Spleen (tissue), 11 donors: ENCODE results near the gene FGR. TPM values are rescaled to one million over a fixed set of nuclear protein-coding genes. Genes with fewer than 3 reads are reported as not detected.

Source experiments
- DNase-seq: peaks from one replicate; pipeline ENCODE4 v3.0.0-alpha.2; 2020
- H3K27ac ChIP-seq, 8 donors: fragments of 200-600 bp; sonication (generic) in 7 of 8; 1 replicate in 4 of 8; 2 replicates in 4 of 8; pipeline versions ENCODE4 v1.5.0 to v1.8.0; 2016 to 2021; ENCODE audit warnings: inconsistent platforms in 4 of 8, mild to moderate bottlenecking in 4 of 8, moderate library complexity in 1 of 8
- H3K27me3 ChIP-seq, 7 donors: fragments of 200-600 bp; sonication (generic) in 6 of 7; replicated peaks in 1 of 7; 1 replicate in 4 of 7; 2 replicates in 3 of 7; pipeline versions ENCODE4 v1.5.0 to v1.8.0; 2016 to 2021; ENCODE audit warnings: inconsistent platforms in 3 of 7, mild to moderate bottlenecking in 1 of 7
- H3K36me3 ChIP-seq, 6 donors: fragments of 200-600 bp; sonication (generic) in 5 of 6; 1 replicate in 4 of 6; 2 replicates in 2 of 6; pipeline versions ENCODE4 v1.5.0 to v1.8.0; 2016 to 2021; ENCODE audit warnings: inconsistent platforms in 2 of 6
- H3K4me1 ChIP-seq, 6 donors: fragments of 200-600 bp; sonication (generic) in 5 of 6; 1 replicate in 3 of 6; 2 replicates in 3 of 6; pipeline versions ENCODE4 v1.5.0 to v1.8.0; 2016 to 2021; ENCODE audit warnings: inconsistent platforms in 3 of 6
- H3K4me3 ChIP-seq, 8 donors: fragments of 200-600 bp; sonication (generic) in 7 of 8; 1 replicate in 4 of 8; 2 replicates in 4 of 8; pipeline versions ENCODE4 v1.5.0 to v1.8.0; 2016 to 2021; ENCODE audit warnings: inconsistent platforms in 4 of 8, mild to moderate bottlenecking in 4 of 8, moderate library complexity in 2 of 8
- H3K9me3 ChIP-seq, 8 donors: fragments of 200-600 bp; sonication (generic) in 7 of 8; 1 replicate in 4 of 8; 2 replicates in 4 of 8; pipeline versions ENCODE4 v1.5.0 to v1.8.0; 2016 to 2021; ENCODE audit warnings: inconsistent platforms in 4 of 8
- POLR2A ChIP-seq, 3 donors: fragments of 450-650 bp; IDR thresholded peaks; one replicate each; pipeline ENCODE4 v1.5.1; 2017; ENCODE audit warnings: antibody characterized with exemption in 3 of 3, mild to moderate bottlenecking in 1 of 3
- POLR2AphosphoS5 ChIP-seq, 3 donors: sonication (generic); formaldehyde crosslinking; IDR thresholded peaks; one replicate each; pipeline ENCODE4 v1.5.1; 2017; ENCODE audit warnings: antibody characterized with exemption in 3 of 3
- WGBS, 5 donors: extraction: QIAGEN DNeasy Blood & Tissue Kit in 3 of 5; methylation state at CpG; one replicate each; pipeline versions ENCODE4 v1.1.5 to v1.1.7; 2013 to 2018; 5-methylcytosine and 5-hydroxymethylcytosine counted together
- intact Hi-C: fragments of 100-400 bp; cut with DNase I; formaldehyde crosslinking; loops from one replicate; pipeline ENCODE4 v1.15.0; 2023; ENCODE audit warnings: low total_unique reads
- polyA plus RNA-seq, 3 donors: library from polyadenylated mRNA; stranded (reverse); fragments of 200-250 nt; gene quantifications; one replicate each; pipeline ENCODE4 v1.2.1, GENCODE V29; 2013
- total RNA-seq, 7 donors: library from RNA; depleted of rRNA in 3 of 7; stranded (reverse); fragments of >200 nt in 3 of 7; fragmentation: NEBNext Ultra II Directional in 4 of 7; extraction: Animal tissue kit (Norgen Biotek cat#: 25700) in 4 of 7; gene quantifications; one replicate each; pipeline versions ENCODE4 v1.1.0 to v1.2.1, GENCODE V29; 2016 to 2021
- TF ChIP-seq, protein P1 (sequence below), 11 experiments: fragments of 200-600 bp in 7 of 11; fragments of 450-650 bp in 4 of 11; sonication (generic) in 4 of 11; IDR thresholded peaks in 8 of 11; conservative IDR thresholded peaks in 3 of 11; 1 replicate in 7 of 11; 2 replicates in 4 of 11; pipeline versions ENCODE4 v1.4.0 to v1.8.0; 2016 to 2021; ENCODE audit warnings: antibody characterized with exemption in 11 of 11, inconsistent platforms in 4 of 11, mild to moderate bottlenecking in 1 of 11
- donor health status: healthy with polysubstance abuse.
- donor health status: DM: no; HTN: no; CAD: no; lungs with moderate emphysema.
- donor health status: DM: no; HTN: no; CAD: no.
- donor health status: Bipolar disorder and iron deficiency.
- donor health status: healthy.
- donor health status: DM: no; HTN: no; CAD: no.
- donor health status: DM: yes; HTN: yes; CAD: no.

The FGR gene
- total and polyA plus RNA-seq, 10 donors = 44.7 to 249 (median 121) TPM

DNA sequence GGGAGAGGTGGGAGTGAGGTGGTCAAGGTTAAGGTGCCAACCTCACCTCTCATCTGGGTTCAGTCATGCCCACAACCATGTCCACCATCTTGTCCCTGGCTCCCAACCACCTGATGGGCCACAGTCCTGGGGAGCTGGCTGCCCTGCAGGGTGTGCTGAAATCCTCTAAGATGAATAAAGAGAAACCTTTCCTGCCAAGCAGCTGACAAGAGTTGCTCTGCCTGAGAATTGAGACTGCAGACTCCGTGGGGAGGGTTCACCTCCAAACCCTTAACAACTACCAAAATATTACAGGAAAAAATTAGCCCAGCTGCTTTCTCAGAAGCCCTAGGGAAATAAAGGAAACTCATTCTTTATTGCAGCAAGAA, 15.2 kb upstream of the FGR start:
- H3K27ac ChIP-seq = peak overlapping the region in 3 of 8 donors; percentile 6 to 47 (median 44)
- H3K27me3 ChIP-seq = no peaks in the 10 kb centered on the region
- intact Hi-C loops = no loop called here
- 36 to 75% (median 58%) methylated on average over 1 of the region's 1 CpG for WGBS, 5 donors
- TF ChIP-seq, protein P1, sequence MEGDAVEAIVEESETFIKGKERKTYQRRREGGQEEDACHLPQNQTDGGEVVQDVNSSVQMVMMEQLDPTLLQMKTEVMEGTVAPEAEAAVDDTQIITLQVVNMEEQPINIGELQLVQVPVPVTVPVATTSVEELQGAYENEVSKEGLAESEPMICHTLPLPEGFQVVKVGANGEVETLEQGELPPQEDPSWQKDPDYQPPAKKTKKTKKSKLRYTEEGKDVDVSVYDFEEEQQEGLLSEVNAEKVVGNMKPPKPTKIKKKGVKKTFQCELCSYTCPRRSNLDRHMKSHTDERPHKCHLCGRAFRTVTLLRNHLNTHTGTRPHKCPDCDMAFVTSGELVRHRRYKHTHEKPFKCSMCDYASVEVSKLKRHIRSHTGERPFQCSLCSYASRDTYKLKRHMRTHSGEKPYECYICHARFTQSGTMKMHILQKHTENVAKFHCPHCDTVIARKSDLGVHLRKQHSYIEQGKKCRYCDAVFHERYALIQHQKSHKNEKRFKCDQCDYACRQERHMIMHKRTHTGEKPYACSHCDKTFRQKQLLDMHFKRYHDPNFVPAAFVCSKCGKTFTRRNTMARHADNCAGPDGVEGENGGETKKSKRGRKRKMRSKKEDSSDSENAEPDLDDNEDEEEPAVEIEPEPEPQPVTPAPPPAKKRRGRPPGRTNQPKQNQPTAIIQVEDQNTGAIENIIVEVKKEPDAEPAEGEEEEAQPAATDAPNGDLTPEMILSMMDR (IDR thresholded peaks at IDR 0.05 in 8 of 11, conservative IDR thresholded peaks at IDR 0.05 in 3 of 11) = no peak
- no peak for TF ChIP-seq POLR2A (IDR thresholded peaks at IDR 0.05)
- TF ChIP-seq POLR2AphosphoS5 (IDR thresholded peaks at IDR 0.05) = no peak
- no peaks in the 10 kb centered on the region for H3K9me3 ChIP-seq
- H3K4me3 ChIP-seq = no peak overlapping the region
- peaks cover 0 to 54% (median 18%) of the 10 kb centered on the region in 6 donors for H3K4me1 ChIP-seq
- H3K36me3 ChIP-seq = no peaks in the 10 kb centered on the region
- no peak for DNase-seq

DNA sequence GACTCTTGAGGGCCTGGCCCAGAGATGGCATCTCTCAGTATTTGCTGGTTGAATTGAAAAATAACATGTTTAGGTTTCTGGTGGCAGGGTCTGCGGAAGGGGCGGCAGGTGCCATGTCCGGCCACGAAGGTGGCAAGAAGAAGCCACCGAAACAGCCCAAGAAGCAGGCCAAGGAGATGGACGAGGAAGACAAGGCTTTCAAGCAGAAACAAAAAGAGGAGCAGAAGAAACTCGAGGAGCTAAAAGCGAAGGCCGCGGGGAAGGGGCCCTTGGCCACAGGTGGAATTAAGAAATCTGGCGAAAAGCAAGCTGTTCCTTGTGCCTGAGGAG, 14.3 kb upstream of the FGR start:
- H3K27ac ChIP-seq = no peak overlapping the region
- no peaks in the 10 kb centered on the region for H3K9me3 ChIP-seq
- intact Hi-C loops = no loop called here
- peaks cover 0 to 56% (median 17%) of the 10 kb centered on the region in 6 donors for H3K4me1 ChIP-seq
- H3K36me3 ChIP-seq = no peaks in the 10 kb centered on the region
- WGBS, 5 donors = 84 to 92% (median 87%) methylated on average over 11 of the region's 11 CpGs
- H3K4me3 ChIP-seq = no peak overlapping the region
- no peaks in the 10 kb centered on the region for H3K27me3 ChIP-seq
- DNase-seq = no peak
- TF ChIP-seq POLR2AphosphoS5 (IDR thresholded peaks at IDR 0.05) (no peak), POLR2A (IDR thresholded peaks at IDR 0.05) (no peak)
- TF ChIP-seq, protein P1 (IDR thresholded peaks at IDR 0.05 in 8 of 11, conservative IDR thresholded peaks at IDR 0.05 in 3 of 11) = no peak

DNA sequence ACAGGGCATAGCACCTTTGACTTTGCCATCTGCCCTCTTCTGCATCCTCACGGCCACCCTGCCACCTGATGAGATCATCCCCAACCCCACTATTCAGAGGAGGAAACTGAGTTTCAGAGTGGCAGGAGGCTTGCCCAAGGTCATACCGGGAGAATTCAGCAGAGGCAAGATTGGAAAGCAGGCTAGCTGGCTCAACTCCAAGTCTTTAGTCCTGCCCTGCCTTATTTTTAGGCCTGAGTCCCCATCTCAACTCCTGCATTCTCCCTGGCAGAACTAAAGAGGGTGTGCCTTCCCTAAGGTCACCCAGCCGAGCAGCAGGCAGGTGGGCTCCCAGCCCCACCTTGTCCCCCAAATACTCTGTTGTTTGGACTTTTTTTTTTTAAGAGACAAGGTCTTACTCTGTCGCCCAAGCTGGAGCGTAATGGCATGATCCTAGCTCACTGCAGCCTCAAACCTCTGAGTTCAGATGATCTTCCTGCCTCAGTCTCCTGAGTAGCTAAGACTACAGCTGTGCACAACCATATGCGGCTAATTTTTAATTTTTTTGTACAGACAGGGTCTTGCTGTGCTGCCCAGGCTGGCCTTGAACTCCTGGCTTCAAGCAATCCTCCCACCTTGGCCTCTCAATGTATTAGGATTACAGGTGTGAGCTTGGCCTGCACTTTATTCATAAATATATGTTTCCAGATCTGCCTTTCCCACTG, 13.8 kb upstream of the FGR start:
- intact Hi-C loops = no loop called here
- no peaks in the 10 kb centered on the region for H3K9me3 ChIP-seq
- DNase-seq = no peak
- TF ChIP-seq, protein P1 (IDR thresholded peaks at IDR 0.05 in 8 of 11, conservative IDR thresholded peaks at IDR 0.05 in 3 of 11) = no peak
- TF ChIP-seq POLR2A (IDR thresholded peaks at IDR 0.05) = no peak
- TF ChIP-seq POLR2AphosphoS5 (IDR thresholded peaks at IDR 0.05) = no peak
- H3K4me3 ChIP-seq = no peak overlapping the region
- WGBS, 5 donors = 75 to 95% (median 80%) methylated on average over 5 to 6 of the region's 6 CpGs
- peaks cover 0 to 61% (median 22%) of the 10 kb centered on the region in 6 donors for H3K4me1 ChIP-seq
- H3K27me3 ChIP-seq = no peaks in the 10 kb centered on the region
- no peak overlapping the region for H3K27ac ChIP-seq
- H3K36me3 ChIP-seq = no peaks in the 10 kb centered on the region

DNA sequence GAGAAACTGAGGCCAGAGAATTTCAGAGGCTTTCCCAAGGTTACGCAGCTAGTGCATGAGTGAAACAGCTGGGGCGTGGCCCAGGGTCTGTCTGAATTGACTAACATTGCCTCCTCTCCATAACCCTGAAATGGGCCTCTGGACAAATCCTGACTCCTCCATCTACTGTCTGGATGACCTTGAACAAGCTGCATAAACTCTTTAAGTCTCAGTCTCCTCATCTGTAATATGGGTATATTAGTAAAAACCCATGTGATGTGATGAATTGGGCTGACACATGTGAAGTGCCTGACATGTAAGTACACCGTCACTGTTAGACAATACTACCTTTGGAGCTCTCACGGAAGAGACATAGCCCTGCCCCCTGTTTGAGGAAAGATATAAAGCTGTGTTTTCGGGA, 12.3 kb upstream of the FGR start:
- Histone ChIP-seq H3K4me1 (peaks cover 0 to 66% (median 27%) of the 10 kb centered on the region in 6 donors), H3K4me3 (no peak overlapping the region), H3K27me3 (no peaks in the 10 kb centered on the region), H3K9me3 (no peaks in the 10 kb centered on the region), H3K27ac (peak overlapping the region in 2 of 8 donors; percentile 11 to 64), H3K36me3 (no peaks in the 10 kb centered on the region)
- DNase-seq = no peak
- WGBS, 5 donors = 87 to 92% (median 90%) methylated on average over 5 of the region's 5 CpGs
- TF ChIP-seq, protein P1 (IDR thresholded peaks at IDR 0.05 in 8 of 11, conservative IDR thresholded peaks at IDR 0.05 in 3 of 11) = no peak
- TF ChIP-seq POLR2A (IDR thresholded peaks at IDR 0.05) = no peak
- intact Hi-C loops = no loop called here
